AG04449 (cell line): Measurements from ENCODE around the gene SBF2.

ENCODE experiments used
- CTCF ChIA-PET: fragments of 350-600 bp; formaldehyde crosslinking; extraction: SDS; loops from one replicate; lab custom pipeline; 2021; ENCODE audit warnings: antibody characterized with exemption; lab: Yijun Ruan, JAX
- POLR2A ChIA-PET: fragments of 400-600, 350-600 bp; formaldehyde crosslinking; extraction: SDS; loops from one replicate; lab custom pipeline; 2020; ENCODE audit warnings: antibody characterized with exemption, inconsistent platforms; lab: Yijun Ruan, JAX
- DNase-seq: peaks from one replicate; pipeline ENCODE4 v3.0.0-alpha.2; 2010; ENCODE audit warnings: low read depth, low spot score
- H3K4me3 ChIP-seq: 2 replicates; pipeline ENCODE4 v1.5.1; 2011; ENCODE audit warnings: low read depth, mild to moderate bottlenecking, control low read depth, low read length
- CTCF ChIP-seq: IDR thresholded peaks from one replicate; pipeline ENCODE4 v1.5.1; 2011; ENCODE audit warnings: mild to moderate bottlenecking, moderate library complexity, low read length, control low read depth, inconsistent platforms; ENCODE audit not compliant: insufficient read depth; ENCODE audit errors: missing control alignments

The SBF2 gene

GRCh38 chr11:9759519-9760192, 534.4 kb downstream of the SBF2 start:
- TF ChIP-seq CTCF = no peak
- ChIA-PET CTCF (interaction anchor here (0.5 to 2.8 kb wide), 18 partner anchors 9 to 565 kb away, joined by 3 to 17 read pairs (median 6); no protein-coding TSS in a partner anchor), POLR2A (interaction anchor here (0.7 to 2.6 kb wide), 27 partner anchors 10 to 615 kb away, joined by 3 to 36 read pairs (median 6); partner anchors contain the start of genes ADM and ZNF143)
- DNase-seq = peak; percentile 100
- H3K4me3 ChIP-seq = no peak overlapping the region

- no peak for DNase-seq
These were observed 535.1 kb downstream of the SBF2 start for GRCh38 chr11:9758637-9759518.

DNA sequence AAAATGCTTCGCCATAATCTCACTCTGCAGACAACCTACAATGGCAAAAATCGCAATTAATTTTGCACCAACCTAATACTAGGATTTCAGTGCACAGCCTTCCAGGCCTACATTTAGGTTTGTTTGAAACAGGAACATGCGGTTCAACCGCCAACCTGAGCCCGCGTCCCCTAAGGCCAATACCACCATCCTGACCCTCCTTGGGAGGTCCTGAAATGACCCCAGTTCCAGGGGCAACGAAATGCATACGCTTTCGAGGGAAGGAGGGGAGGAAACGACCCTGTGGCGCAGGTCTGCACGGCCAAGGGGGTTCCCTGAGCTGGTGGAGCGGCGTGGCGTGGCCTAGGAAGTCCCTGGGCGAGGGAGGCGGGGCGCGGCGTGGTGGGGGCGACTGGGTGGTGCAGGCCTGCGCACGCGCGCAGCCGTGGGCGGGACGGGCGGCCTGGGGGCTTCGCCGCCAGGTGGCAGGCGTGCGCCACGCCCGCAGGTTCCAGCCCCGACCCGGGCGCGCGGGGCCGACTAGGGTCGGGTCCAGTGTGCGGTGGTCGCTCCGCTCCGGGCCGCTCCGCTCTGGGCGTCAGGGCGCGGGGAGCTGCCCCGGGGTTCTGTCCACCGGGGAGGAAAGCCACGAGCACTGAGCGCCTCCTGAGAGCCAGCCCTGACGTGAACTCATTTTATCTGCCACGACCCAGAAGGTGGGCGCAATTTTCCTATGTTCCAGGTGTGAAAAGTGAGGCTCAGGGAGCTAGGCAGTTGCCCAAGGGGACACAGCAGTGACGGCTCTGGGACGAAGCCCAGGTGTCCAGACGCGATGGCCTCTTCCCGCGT, 536.0 kb downstream of the SBF2 start:
- ChIA-PET CTCF (interaction anchor here (0.7 to 2.8 kb wide), 38 partner anchors 9 to 566 kb away, joined by 3 to 17 read pairs (median 3); no protein-coding TSS in a partner anchor), POLR2A (interaction anchor here (0.6 to 2.6 kb wide), 6 partner anchors 30 to 567 kb away, joined by 3 to 32 read pairs (median 12); partner anchors contain the start of gene ADM)
- H3K4me3 ChIP-seq = peak overlapping the region; percentile 43
- no peak for DNase-seq
- TF ChIP-seq CTCF = peak; percentile 61

More at GRCh38 chr11:9758637-9759518, 535.1 kb downstream of the SBF2 start:
- POLR2A ChIA-PET = interaction anchor here (0.6 to 2.6 kb wide), 25 partner anchors 9 to 616 kb away, joined by 3 to 36 read pairs (median 7); partner anchors contain the start of genes ADM and ZNF143
- H3K4me3 ChIP-seq = peak overlapping the region; percentile 43
- TF ChIP-seq CTCF = peak; percentile 68
- CTCF ChIA-PET = interaction anchor here (0.5 to 2.8 kb wide), 42 partner anchors 8 to 566 kb away, joined by 3 to 17 read pairs (median 3); no protein-coding TSS in a partner anchor

DNA sequence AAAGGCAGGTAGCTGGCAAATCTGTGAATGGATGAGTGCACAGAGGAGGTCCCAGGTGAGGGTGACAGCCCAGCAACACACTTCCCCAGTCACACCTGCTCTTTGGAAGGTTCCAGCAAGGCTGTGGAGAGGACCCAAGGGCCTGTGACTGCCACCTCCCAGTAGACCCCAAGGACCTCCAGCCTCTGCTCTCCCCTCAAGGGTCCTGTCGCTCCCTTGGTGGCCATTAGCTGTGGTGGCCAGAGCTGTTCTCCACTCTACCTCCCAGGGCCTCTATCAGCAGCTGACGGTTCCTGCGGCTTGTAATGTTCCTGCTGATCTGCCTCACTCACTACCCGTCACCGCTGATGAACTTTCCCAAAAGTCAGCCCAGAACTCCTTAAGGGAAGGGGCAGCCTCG, 537.1 kb downstream of the SBF2 start:
- POLR2A ChIA-PET = no interaction called here
- TF ChIP-seq CTCF = no peak
- H3K4me3 ChIP-seq = no peak overlapping the region
- DNase-seq = no peak
- CTCF ChIA-PET = interaction anchor here (0.9 kb wide), 1 partner anchor 226 kb away, joined by 3 read pairs; no protein-coding TSS in a partner anchor

- H3K4me3 ChIP-seq = no peak overlapping the region
- DNase-seq = no peak
- no peak for TF ChIP-seq CTCF
- CTCF ChIA-PET = interaction anchor here (0.9 to 1.6 kb wide), 2 partner anchors 217 to 227 kb away, joined by 3 read pairs; no protein-coding TSS in a partner anchor
- POLR2A ChIA-PET = no interaction called here
These were observed 537.6 kb downstream of the SBF2 start for GRCh38 chr11:9756461-9756860.
